Measurements from ENCODE around the gene MAPK8.

The MAPK8 gene

GRCh38 chr10:48305905-48306264 is 592 bp upstream of the MAPK8 start:
- no peaks in the 10 kb centered on the region for H3K36me3 ChIP-seq (ENCODE audit: insufficient read depth, low read length)
- H3K4me1 ChIP-seq (ENCODE audit: insufficient read depth, low read length), result peaks cover 10% of the 10 kb centered on the region
- no peaks in the 10 kb centered on the region for H3K9me3 ChIP-seq (ENCODE audit: control insufficient read depth, insufficient read depth, low read length)
- H3K9ac ChIP-seq (ENCODE audit: low read depth, low read length), result peak overlapping the region; percentile 56; the same call in 1 of the 2 replicates

- H3K4me1 ChIP-seq (ENCODE audit: insufficient read depth, low read length), result peaks cover 10% of the 10 kb centered on the region
Observed at GRCh38 chr10:48306870-48307710, 613 bp downstream of the MAPK8 start.

GRCh38 chr10:48307711-48308018 is 1.2 kb downstream of the MAPK8 start:
- Histone ChIP-seq H3K9me3 (ENCODE audit: control insufficient read depth, insufficient read depth, low read length) (no peaks in the 10 kb centered on the region), H3K9ac (ENCODE audit: low read depth, low read length) (peak overlapping the region; percentile 86), H3K4me1 (ENCODE audit: insufficient read depth, low read length) (peaks cover 10% of the 10 kb centered on the region), H3K36me3 (ENCODE audit: insufficient read depth, low read length) (no peaks in the 10 kb centered on the region)

More at GRCh38 chr10:48306870-48307710, 613 bp downstream of the MAPK8 start:
- Histone ChIP-seq H3K36me3 (ENCODE audit: insufficient read depth, low read length) (no peaks in the 10 kb centered on the region), H3K9ac (ENCODE audit: low read depth, low read length) (peak overlapping the region; percentile 86), H3K9me3 (ENCODE audit: control insufficient read depth, insufficient read depth, low read length) (no peaks in the 10 kb centered on the region)

- Histone ChIP-seq H3K9me3 (ENCODE audit: control insufficient read depth, insufficient read depth, low read length) (no peaks in the 10 kb centered on the region), H3K36me3 (ENCODE audit: insufficient read depth, low read length) (no peaks in the 10 kb centered on the region), H3K4me1 (ENCODE audit: insufficient read depth, low read length) (peaks cover 10% of the 10 kb centered on the region), H3K9ac (ENCODE audit: low read depth, low read length) (no peak overlapping the region)
Observed at GRCh38 chr10:48309711-48310226, 3.3 kb downstream of the MAPK8 start.

GRCh38 chr10:48314107-48314506 is 7.6 kb downstream of the MAPK8 start:
- H3K36me3 ChIP-seq (ENCODE audit: insufficient read depth, low read length), result no peaks in the 10 kb centered on the region
- H3K9me3 ChIP-seq (ENCODE audit: control insufficient read depth, insufficient read depth, low read length), result no peaks in the 10 kb centered on the region
- H3K9ac ChIP-seq (ENCODE audit: low read depth, low read length), result no peak overlapping the region
- H3K4me1 ChIP-seq (ENCODE audit: insufficient read depth, low read length), result peaks cover 10% of the 10 kb centered on the region

- no peak overlapping the region for H3K9ac ChIP-seq (ENCODE audit: low read depth, low read length)
- no peaks in the 10 kb centered on the region for H3K9me3 ChIP-seq (ENCODE audit: control insufficient read depth, insufficient read depth, low read length)
- peaks cover 5% of the 10 kb centered on the region for H3K4me1 ChIP-seq (ENCODE audit: insufficient read depth, low read length)
- no peaks in the 10 kb centered on the region for H3K36me3 ChIP-seq (ENCODE audit: insufficient read depth, low read length)
Observed at GRCh38 chr10:48316236-48316635, 9.8 kb downstream of the MAPK8 start.

- no peak overlapping the region for H3K9ac ChIP-seq (ENCODE audit: low read depth, low read length)
- peaks cover 5% of the 10 kb centered on the region for H3K4me1 ChIP-seq (ENCODE audit: insufficient read depth, low read length)
- no peaks in the 10 kb centered on the region for H3K36me3 ChIP-seq (ENCODE audit: insufficient read depth, low read length)
- no peaks in the 10 kb centered on the region for H3K9me3 ChIP-seq (ENCODE audit: control insufficient read depth, insufficient read depth, low read length)
Observed at GRCh38 chr10:48317321-48317990, 11.0 kb downstream of the MAPK8 start.

GRCh38 chr10:48322017-48322416 is 15.5 kb downstream of the MAPK8 start:
- peaks cover 8% of the 10 kb centered on the region for H3K4me1 ChIP-seq (ENCODE audit: insufficient read depth, low read length)
- no peak overlapping the region for H3K9ac ChIP-seq (ENCODE audit: low read depth, low read length)
- H3K9me3 ChIP-seq (ENCODE audit: control insufficient read depth, insufficient read depth, low read length), result no peaks in the 10 kb centered on the region
- H3K36me3 ChIP-seq (ENCODE audit: insufficient read depth, low read length), result no peaks in the 10 kb centered on the region

- Histone ChIP-seq H3K9ac (ENCODE audit: low read depth, low read length) (no peak overlapping the region), H3K36me3 (ENCODE audit: insufficient read depth, low read length) (no peaks in the 10 kb centered on the region), H3K4me1 (ENCODE audit: insufficient read depth, low read length) (0 out of 2 replicates have a peak, but pooled peaks cover 2% of the 10 kb centered on the region), H3K9me3 (ENCODE audit: control insufficient read depth, insufficient read depth, low read length) (no peaks in the 10 kb centered on the region)
Observed at GRCh38 chr10:48324580-48324979, 18.1 kb downstream of the MAPK8 start.

- peaks cover 7% of the 10 kb centered on the region; the same call in 1 of the 2 replicates for H3K9me3 ChIP-seq (ENCODE audit: control insufficient read depth, insufficient read depth, low read length)
- H3K4me1 ChIP-seq (ENCODE audit: insufficient read depth, low read length), result no peaks in the 10 kb centered on the region
Observed at GRCh38 chr10:48330269-48330668, 23.8 kb downstream of the MAPK8 start.

GRCh38 chr10:48331436-48331835 is 25.0 kb downstream of the MAPK8 start:
- Histone ChIP-seq H3K4me1 (ENCODE audit: insufficient read depth, low read length) (no peaks in the 10 kb centered on the region), H3K9me3 (ENCODE audit: control insufficient read depth, insufficient read depth, low read length) (peaks cover 7% of the 10 kb centered on the region; the same call in 1 of the 2 replicates), H3K36me3 (ENCODE audit: insufficient read depth, low read length) (peaks cover 7% of the 10 kb centered on the region), H3K9ac (ENCODE audit: low read depth, low read length) (no peak overlapping the region)

More at GRCh38 chr10:48330269-48330668, 23.8 kb downstream of the MAPK8 start:
- H3K36me3 ChIP-seq (ENCODE audit: insufficient read depth, low read length), result peaks cover 7% of the 10 kb centered on the region
- no peak overlapping the region for H3K9ac ChIP-seq (ENCODE audit: low read depth, low read length)

- Histone ChIP-seq H3K9me3 (ENCODE audit: control insufficient read depth, insufficient read depth, low read length) (peaks cover 7% of the 10 kb centered on the region; the same call in 1 of the 2 replicates), H3K4me1 (ENCODE audit: insufficient read depth, low read length) (no peaks in the 10 kb centered on the region), H3K9ac (ENCODE audit: low read depth, low read length) (no peak overlapping the region), H3K36me3 (ENCODE audit: insufficient read depth, low read length) (peaks cover 7% of the 10 kb centered on the region)
Observed at GRCh38 chr10:48332166-48332870, 25.8 kb downstream of the MAPK8 start.

GRCh38 chr10:48332871-48333216 is 26.4 kb downstream of the MAPK8 start:
- Histone ChIP-seq H3K9ac (ENCODE audit: low read depth, low read length) (no peak overlapping the region), H3K4me1 (ENCODE audit: insufficient read depth, low read length) (no peaks in the 10 kb centered on the region), H3K36me3 (ENCODE audit: insufficient read depth, low read length) (peaks cover 7% of the 10 kb centered on the region), H3K9me3 (ENCODE audit: control insufficient read depth, insufficient read depth, low read length) (peaks cover 7% of the 10 kb centered on the region; the same call in 1 of the 2 replicates)

- Histone ChIP-seq H3K4me1 (ENCODE audit: insufficient read depth, low read length) (no peaks in the 10 kb centered on the region), H3K36me3 (ENCODE audit: insufficient read depth, low read length) (peaks cover 7% of the 10 kb centered on the region), H3K9ac (ENCODE audit: low read depth, low read length) (no peak overlapping the region), H3K9me3 (ENCODE audit: control insufficient read depth, insufficient read depth, low read length) (peaks cover 7% of the 10 kb centered on the region; the same call in 1 of the 2 replicates)
Observed at GRCh38 chr10:48333856-48334255, 27.4 kb downstream of the MAPK8 start.
